Measurements from ENCODE around the gene MTHFD2L.

Gene MTHFD2L

DNA sequence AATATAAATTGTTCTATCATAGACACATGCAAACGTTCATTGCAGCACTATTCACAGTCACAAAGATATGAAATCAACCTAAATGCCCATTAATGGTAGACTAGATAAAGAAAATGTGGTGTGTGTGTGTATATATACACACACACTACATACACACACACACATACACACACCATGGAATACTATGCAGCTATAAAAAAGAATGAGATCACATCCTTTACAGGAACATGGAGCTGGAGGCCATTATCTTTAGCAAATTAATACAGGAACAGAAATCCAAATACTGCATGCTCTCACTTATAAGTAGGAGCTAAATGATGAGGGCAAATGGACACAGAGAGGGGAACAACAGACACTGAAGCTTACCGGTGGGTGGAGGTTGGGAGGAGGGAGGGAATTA is 65.2 kb downstream of the MTHFD2L start:
- no peaks in the 10 kb centered on the region for H3K9me3 Mint-ChIP-seq
- H3K4me1 Mint-ChIP-seq = no peaks in the 10 kb centered on the region
- DNase-seq = no peak
- H3K27ac Mint-ChIP-seq = no peak overlapping the region
- CTCF ChIA-PET = no interaction called here
- no peak overlapping the region for H3K4me3 Mint-ChIP-seq
- no peaks in the 10 kb centered on the region for H3K36me3 Mint-ChIP-seq
- H3K27me3 Mint-ChIP-seq = no peaks in the 10 kb centered on the region

DNA sequence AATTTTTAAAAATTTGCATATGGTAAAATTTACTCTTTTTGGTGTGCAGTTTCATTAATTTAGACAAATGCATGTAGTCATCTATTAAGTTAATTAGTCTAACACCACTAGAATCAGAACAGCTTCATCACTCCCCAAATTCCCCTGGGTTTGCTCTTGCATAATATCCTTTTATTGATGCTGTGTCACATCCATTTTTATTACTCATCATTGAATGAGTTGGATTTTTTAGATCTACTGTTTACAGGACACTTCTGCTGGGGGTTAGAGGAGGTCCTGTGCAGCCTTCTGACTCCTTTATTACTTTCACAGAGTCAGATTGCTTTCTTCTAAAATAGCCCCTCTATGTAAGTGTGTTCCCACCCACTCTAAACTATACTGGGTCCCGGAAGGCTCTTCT is 65.9 kb downstream of the MTHFD2L start:
- no peaks in the 10 kb centered on the region for H3K4me1 Mint-ChIP-seq
- H3K36me3 Mint-ChIP-seq = no peaks in the 10 kb centered on the region
- no peaks in the 10 kb centered on the region for H3K27me3 Mint-ChIP-seq
- CTCF ChIA-PET = no interaction called here
- H3K27ac Mint-ChIP-seq = no peak overlapping the region
- no peak overlapping the region for H3K4me3 Mint-ChIP-seq
- DNase-seq = no peak
- H3K9me3 Mint-ChIP-seq = no peaks in the 10 kb centered on the region

DNA sequence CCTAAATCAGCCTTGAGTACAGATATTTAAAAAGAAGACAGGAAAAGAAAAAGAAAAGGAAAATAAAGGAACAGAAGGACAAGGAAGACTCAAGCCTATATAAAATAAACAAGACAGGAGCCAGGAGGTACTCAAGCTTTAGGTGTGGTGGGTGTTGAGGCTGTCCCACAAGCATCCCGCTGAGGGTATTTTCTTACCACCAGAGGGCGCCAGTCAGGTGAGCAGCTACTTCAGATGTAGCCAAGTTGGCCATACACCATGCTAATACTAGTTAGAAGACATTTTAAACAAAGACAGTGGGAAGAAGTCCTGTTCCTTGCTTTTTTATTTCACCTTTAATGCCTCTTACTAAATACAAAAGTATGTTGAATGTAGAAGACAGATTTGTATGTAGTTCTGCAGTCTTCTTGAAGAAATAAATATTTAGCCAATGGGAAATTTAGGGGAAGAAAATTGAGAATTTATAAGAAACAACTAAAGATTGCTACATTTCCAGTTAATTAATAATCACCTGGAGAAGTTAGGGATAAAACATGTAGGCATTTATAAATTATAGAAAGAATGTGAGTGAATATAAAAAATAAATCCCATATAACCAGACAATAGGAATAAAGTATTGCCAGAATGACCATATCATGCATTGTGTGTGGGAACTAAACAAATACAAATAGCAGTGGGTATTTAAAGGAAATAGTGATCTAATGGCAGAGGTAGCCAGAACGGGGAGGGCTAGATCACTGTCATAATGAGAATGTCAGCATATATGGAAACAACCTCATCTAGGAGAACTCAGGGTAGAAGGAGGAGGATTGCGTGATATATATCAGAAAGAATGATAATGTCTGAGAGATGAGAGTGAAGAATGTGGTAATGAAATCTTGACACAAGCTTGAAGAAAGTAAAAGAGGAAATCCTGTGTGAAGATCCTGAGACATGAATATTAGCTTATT is 71.0 kb downstream of the MTHFD2L start:
- DNase-seq = peak; percentile 83
- CTCF ChIA-PET = interaction anchor here (0.6 to 3.1 kb wide), 31 partner anchors 10 to 853 kb away, joined by 3 to 16 read pairs (median 3); no protein-coding TSS in a partner anchor
- no peak overlapping the region for H3K27ac Mint-ChIP-seq
- no peaks in the 10 kb centered on the region for H3K9me3 Mint-ChIP-seq
- H3K4me3 Mint-ChIP-seq = no peak overlapping the region
- H3K36me3 Mint-ChIP-seq = no peaks in the 10 kb centered on the region
- H3K27me3 Mint-ChIP-seq = no peaks in the 10 kb centered on the region
- H3K4me1 Mint-ChIP-seq = peaks cover 5% of the 10 kb centered on the region

DNA sequence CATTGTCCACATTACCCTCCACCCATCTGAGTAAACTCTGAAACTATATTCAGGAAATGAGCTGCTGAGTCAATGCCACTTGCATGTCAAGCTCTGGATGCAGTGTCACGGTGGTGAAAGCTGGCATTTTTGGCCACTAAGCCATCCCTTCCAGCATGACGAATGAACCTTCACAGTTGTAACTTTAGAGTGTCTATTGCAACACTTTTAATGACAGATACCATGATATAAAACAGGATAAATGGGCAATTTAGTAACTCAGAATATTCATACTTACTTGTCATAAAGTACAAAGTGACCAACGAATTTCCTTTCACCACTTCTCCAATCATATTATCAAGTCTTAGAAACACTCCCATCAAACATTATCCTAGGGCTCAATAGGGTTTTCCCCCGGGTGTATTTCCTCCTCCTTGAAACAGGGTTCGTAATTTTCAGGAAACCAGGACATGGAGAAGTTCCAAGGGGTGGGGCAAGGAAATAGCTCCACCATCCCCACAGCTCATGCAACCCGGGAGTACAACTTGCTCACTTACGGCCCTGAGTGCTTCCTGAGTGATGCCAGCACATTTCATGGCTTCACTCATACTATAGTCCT is 73.1 kb downstream of the MTHFD2L start:
- Mint-ChIP-seq H3K4me3 (no peak overlapping the region), H3K4me1 (peaks cover 10% of the 10 kb centered on the region), H3K9me3 (no peaks in the 10 kb centered on the region), H3K27me3 (no peaks in the 10 kb centered on the region), H3K36me3 (no peaks in the 10 kb centered on the region), H3K27ac (no peak overlapping the region)
- no peak for DNase-seq
- CTCF ChIA-PET = interaction anchor here (0.6 to 3.1 kb wide), 3 partner anchors 42 to 89 kb away, joined by 3 to 16 read pairs (median 3); no protein-coding TSS in a partner anchor

DNA sequence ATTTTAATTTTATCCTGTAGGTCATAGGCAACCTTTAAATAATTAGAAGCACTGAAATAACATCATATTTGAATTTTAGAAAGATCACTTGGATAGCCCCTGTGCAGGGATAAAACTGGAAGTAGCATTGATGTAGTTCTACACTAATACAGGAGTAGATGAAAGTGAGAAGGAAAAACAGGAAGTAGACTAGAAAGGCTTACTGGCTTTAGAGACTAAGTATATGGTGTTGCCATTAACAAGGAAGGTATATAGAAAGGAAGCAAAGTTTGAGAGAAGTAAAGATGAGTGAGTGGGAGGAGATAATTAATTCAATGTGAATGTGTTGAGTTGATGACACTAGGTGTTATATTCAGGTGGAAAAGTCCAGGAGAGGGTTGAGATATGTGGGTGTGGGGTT is 77.2 kb downstream of the MTHFD2L start:
- Mint-ChIP-seq H3K27ac (no peak overlapping the region), H3K4me1 (peaks cover 10% of the 10 kb centered on the region), H3K27me3 (no peaks in the 10 kb centered on the region), H3K9me3 (no peaks in the 10 kb centered on the region), H3K36me3 (no peaks in the 10 kb centered on the region), H3K4me3 (no peak overlapping the region)
- no peak for DNase-seq
- CTCF ChIA-PET = no interaction called here

DNA sequence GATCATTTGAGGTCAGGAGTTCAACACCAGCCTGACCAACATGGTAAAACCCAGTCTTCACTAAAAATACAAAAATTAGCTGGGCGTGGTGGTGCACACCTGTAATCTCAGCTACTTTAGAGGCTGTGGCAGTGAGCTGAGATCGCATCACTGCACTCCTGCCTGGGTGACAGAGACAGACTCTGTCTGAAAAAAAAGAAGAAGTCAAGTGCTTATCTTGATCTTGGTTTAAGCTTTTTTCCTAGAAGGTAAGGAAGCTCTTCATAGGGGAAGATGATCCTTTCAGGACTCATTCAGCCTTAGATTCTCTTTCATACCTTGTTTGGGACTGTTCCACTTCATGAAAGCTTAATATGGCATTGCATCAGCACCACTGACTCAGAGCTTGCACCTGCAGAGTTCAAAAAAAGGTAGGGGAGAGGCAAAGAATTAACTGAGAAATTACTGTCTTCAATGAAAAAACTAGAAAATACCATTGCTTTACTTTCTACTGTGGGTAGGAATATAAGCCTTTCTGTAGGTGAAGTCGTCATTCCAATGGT is 79.6 kb downstream of the MTHFD2L start:
- no peaks in the 10 kb centered on the region for H3K36me3 Mint-ChIP-seq
- H3K9me3 Mint-ChIP-seq = no peaks in the 10 kb centered on the region
- CTCF ChIA-PET = no interaction called here
- no peak overlapping the region for H3K27ac Mint-ChIP-seq
- no peak for DNase-seq
- H3K27me3 Mint-ChIP-seq = no peaks in the 10 kb centered on the region
- H3K4me1 Mint-ChIP-seq = peaks cover 5% of the 10 kb centered on the region
- no peak overlapping the region for H3K4me3 Mint-ChIP-seq

DNA sequence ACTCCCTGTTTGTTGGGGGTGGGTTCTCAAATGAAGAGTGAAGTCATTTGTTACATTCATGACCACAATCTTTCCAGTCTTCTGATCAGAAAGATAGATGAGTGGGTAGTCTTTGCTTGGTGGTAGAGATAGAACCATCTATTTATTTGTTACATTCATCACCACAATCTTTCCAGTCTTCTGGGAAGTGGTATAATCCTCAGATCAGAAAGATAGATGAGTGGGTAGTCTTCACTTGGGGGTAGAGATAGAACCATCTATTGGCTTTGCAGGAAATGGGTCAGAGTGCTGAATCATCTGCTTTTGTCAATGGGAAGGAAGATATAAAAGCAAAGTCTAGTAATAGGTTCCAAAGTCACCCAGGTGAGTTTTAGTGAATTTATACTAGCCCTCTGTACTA is 86.1 kb downstream of the MTHFD2L start:
- Mint-ChIP-seq H3K36me3 (no peaks in the 10 kb centered on the region), H3K4me1 (no peaks in the 10 kb centered on the region), H3K4me3 (no peak overlapping the region), H3K27me3 (no peaks in the 10 kb centered on the region), H3K27ac (no peak overlapping the region), H3K9me3 (no peaks in the 10 kb centered on the region)
- CTCF ChIA-PET = no interaction called here
- DNase-seq = no peak

DNA sequence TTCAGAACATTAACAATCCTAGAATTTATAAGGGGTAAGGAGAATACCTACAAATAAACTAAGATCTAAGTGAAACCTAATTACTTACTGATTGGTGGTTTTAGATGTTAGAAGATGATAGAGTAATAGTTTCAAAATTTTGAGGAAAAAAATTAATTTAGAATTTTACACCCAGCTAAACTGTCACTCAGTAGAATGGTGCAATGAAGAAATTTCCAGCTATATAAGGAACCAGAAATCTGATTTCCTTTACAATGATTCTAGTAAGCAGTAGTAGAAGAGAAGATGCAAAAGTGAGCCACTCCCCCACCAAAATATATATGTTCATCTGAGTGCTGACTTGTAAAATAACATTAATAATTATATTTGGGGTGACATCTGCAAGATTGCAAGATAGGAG is 95.0 kb downstream of the MTHFD2L start:
- H3K4me1 Mint-ChIP-seq = no peaks in the 10 kb centered on the region
- no peak overlapping the region for H3K27ac Mint-ChIP-seq
- CTCF ChIA-PET = no interaction called here
- H3K9me3 Mint-ChIP-seq = peaks cover 15% of the 10 kb centered on the region
- no peak overlapping the region for H3K4me3 Mint-ChIP-seq
- no peaks in the 10 kb centered on the region for H3K36me3 Mint-ChIP-seq
- H3K27me3 Mint-ChIP-seq = no peaks in the 10 kb centered on the region
- DNase-seq = no peak

DNA sequence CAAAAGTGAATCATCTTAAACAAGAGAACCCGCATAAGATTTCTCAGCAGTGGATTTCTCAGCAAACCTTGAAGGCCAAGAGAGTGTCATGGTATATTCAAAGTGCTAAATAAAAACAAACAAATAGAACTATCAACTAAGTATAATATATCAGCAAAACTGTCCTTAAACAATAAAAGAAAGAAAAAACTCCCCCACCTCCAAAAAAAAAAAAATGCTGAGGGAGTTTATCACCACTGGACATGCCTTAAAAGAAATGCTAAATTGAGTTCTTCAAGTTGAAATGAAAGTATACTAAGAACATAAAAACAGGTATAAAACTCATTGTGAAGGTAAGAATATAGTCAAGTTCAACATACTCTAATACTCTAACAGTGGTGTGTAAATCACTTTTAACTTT is 96.5 kb downstream of the MTHFD2L start:
- Mint-ChIP-seq H3K9me3 (peaks cover 15% of the 10 kb centered on the region), H3K27ac (no peak overlapping the region), H3K4me3 (no peak overlapping the region), H3K36me3 (no peaks in the 10 kb centered on the region), H3K4me1 (no peaks in the 10 kb centered on the region), H3K27me3 (no peaks in the 10 kb centered on the region)
- CTCF ChIA-PET = no interaction called here
- DNase-seq = no peak

DNA sequence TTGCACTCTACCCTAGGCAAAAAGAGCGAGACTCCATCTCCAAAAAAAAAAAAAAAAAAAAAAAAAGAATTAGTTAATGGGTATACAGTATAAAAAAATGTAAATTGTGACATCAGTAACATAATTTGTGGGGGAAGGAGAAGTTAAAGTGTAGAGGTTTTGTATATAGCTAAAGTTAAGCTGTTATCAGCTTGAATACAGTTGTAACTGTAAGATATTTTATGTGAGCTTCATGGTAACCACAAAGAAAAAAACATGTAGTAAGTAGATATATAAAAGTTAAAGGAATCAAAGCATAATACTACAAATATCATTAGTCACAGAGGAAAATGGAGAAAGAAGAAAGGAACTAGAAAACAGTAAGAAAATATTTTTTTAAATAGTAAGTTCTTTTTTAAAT is 97.2 kb downstream of the MTHFD2L start:
- no peaks in the 10 kb centered on the region for H3K27me3 Mint-ChIP-seq
- no peak overlapping the region for H3K27ac Mint-ChIP-seq
- H3K9me3 Mint-ChIP-seq = peaks cover 15% of the 10 kb centered on the region
- CTCF ChIA-PET = no interaction called here
- H3K4me3 Mint-ChIP-seq = no peak overlapping the region
- no peaks in the 10 kb centered on the region for H3K4me1 Mint-ChIP-seq
- no peaks in the 10 kb centered on the region for H3K36me3 Mint-ChIP-seq
- no peak for DNase-seq

DNA sequence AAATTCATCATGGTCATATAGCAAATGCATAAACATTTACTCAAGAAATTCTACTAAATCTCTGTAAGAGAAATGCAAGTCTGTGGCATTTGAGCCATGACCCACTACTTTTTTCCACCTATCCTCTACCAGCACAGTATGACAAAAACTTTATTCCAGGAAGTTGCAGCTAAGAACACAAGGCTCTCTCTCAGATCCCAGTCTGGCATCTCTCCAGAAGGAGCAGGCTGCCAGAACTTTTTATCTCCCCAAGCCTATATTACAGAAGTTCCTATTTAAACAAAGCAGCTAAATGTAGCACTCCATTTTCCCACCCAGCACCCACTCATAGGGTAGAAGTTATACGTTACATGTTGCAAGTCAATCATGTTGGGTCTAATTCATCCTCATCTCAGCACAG is 101.0 kb downstream of the MTHFD2L start:
- no peaks in the 10 kb centered on the region for H3K27me3 Mint-ChIP-seq

DNA sequence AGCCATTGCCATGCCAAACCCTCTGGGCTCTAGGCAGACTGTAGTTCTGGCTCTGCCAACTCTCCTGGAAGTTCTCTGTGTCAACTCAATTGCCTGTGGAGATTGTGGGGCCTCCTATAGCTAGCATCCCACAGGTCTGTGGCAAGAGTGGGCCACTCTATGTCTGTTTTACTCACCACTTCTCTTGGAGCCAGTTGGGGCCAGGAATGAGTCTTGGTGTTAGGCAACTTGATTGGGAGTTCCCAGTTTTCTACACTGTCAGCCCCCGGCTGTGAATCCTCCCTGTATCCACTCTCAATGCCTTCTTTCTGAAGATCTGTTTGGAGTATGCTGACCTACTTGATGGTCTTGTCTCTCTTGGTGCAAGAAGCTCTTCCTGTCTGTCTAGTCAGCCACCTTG is 102.1 kb downstream of the MTHFD2L start:
- Mint-ChIP-seq H3K4me3 (no peak overlapping the region), H3K27me3 (no peaks in the 10 kb centered on the region), H3K27ac (no peak overlapping the region), H3K9me3 (no peaks in the 10 kb centered on the region), H3K4me1 (no peaks in the 10 kb centered on the region), H3K36me3 (no peaks in the 10 kb centered on the region)
- no peak for DNase-seq
- CTCF ChIA-PET = no interaction called here

More for the DNA sequence above, 101.0 kb downstream of the MTHFD2L start:
- H3K9me3 Mint-ChIP-seq = no peaks in the 10 kb centered on the region
- no peak overlapping the region for H3K27ac Mint-ChIP-seq
- no peaks in the 10 kb centered on the region for H3K4me1 Mint-ChIP-seq
- DNase-seq = no peak
- no peak overlapping the region for H3K4me3 Mint-ChIP-seq
- CTCF ChIA-PET = no interaction called here
- no peaks in the 10 kb centered on the region for H3K36me3 Mint-ChIP-seq

DNA sequence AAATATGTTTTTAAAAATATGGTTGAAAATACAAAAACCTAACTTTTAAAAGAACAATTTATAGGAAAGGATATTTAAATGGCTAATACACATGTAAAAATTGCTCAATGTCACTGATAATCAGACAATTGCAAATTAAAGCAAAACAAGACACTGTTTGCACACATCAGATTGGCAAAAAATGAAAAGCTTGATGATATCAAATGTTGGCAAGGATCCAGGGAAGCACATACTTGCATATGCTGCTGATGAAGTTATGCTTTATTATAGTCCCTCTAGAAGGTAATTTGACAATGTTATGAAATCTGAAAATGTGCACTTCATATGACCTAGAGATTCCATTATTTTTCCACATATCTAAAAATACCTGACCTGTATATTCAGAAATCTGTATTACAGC is 104.6 kb downstream of the MTHFD2L start:
- H3K27me3 Mint-ChIP-seq = no peaks in the 10 kb centered on the region
- CTCF ChIA-PET = interaction anchor here (0.9 kb wide), 1 partner anchor 34 kb away, joined by 3 read pairs; no protein-coding TSS in a partner anchor
- H3K36me3 Mint-ChIP-seq = no peaks in the 10 kb centered on the region
- no peak overlapping the region for H3K4me3 Mint-ChIP-seq
- no peaks in the 10 kb centered on the region for H3K9me3 Mint-ChIP-seq
- peaks cover under 1% of the 10 kb centered on the region for H3K4me1 Mint-ChIP-seq
- DNase-seq = no peak
- no peak overlapping the region for H3K27ac Mint-ChIP-seq

DNA sequence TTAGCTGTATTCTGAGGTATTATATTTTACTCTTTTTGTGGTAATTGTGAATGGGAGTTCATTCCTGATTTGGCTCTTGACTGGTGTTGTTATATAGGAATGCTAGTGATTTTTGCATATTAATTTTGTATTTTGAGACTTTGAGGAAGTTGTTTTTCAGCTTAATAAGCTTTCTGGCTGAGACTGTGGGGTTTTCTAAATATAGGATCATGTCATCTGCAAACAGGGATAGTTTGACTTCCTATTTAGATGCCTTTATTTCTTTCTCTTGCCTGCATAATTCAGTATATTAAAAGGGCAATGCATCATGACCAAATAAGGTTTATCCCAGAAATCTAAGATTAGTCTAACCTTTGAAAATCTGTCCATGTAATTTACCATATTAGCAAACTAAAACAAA is 105.6 kb downstream of the MTHFD2L start:
- H3K27me3 Mint-ChIP-seq = no peaks in the 10 kb centered on the region
- no peaks in the 10 kb centered on the region for H3K9me3 Mint-ChIP-seq
- peaks cover 11% of the 10 kb centered on the region for H3K4me1 Mint-ChIP-seq
- H3K36me3 Mint-ChIP-seq = no peaks in the 10 kb centered on the region
- no peak overlapping the region for H3K27ac Mint-ChIP-seq
- no peak overlapping the region for H3K4me3 Mint-ChIP-seq
- DNase-seq = no peak
- CTCF ChIA-PET = no interaction called here

DNA sequence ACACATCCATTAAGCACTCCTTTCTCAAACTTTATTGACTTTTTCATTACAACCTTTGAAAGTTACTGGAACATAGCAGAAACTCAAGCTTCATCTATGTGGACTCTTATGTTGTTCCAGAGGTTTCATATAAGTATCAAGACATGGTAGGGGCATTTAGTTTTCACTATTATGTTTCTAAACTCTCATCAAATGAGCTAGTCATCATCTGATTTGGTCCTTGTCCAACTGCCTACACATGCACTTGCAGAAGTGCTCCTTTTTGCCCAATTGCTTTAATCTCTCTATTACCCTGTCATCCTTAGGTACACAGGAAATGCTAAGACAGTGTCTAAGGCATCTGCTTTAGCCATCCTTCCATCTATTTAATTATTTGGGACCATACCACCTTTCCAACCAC is 108.2 kb downstream of the MTHFD2L start:
- CTCF ChIA-PET = interaction anchor here (0.9 kb wide), 1 partner anchor 36 kb away, joined by 3 read pairs; no protein-coding TSS in a partner anchor
- no peak overlapping the region for H3K4me3 Mint-ChIP-seq
- no peaks in the 10 kb centered on the region for H3K27me3 Mint-ChIP-seq
- DNase-seq = no peak
- no peaks in the 10 kb centered on the region for H3K9me3 Mint-ChIP-seq
- H3K27ac Mint-ChIP-seq = no peak overlapping the region
- peaks cover 11% of the 10 kb centered on the region for H3K4me1 Mint-ChIP-seq
- H3K36me3 Mint-ChIP-seq = no peaks in the 10 kb centered on the region

Measured in activated naive CD4-positive, alpha-beta T cell treated with anti-CD3 and anti-CD28 coated beads, Interleukin-2, amount 10 ng/mL, durations not matched to agents 7 days and 5 days (primary cell).